Subcutaneous adipose tissue (tissue), 4 donors: ENCODE data around the gene AFF4. TPM values are rescaled to one million over a fixed set of nuclear protein-coding genes. Genes with fewer than 3 reads are reported as not detected.

ENCODE experiments used
- total RNA-seq, 4 donors: library from RNA; depleted of rRNA; stranded (reverse); fragments of >200 nt; gene quantifications; one replicate each; pipeline ENCODE4 v1.1.0, GENCODE V29; 2016
- TF ChIP-seq, protein P1 (sequence below): fragments of 450-650 bp; IDR thresholded peaks from one replicate; pipeline ENCODE4 v1.5.1; 2016; ENCODE audit warnings: low read depth, mild to moderate bottlenecking, control low read depth, antibody characterized with exemption, moderate library complexity

AFF4 gene
- total RNA-seq, 4 donors from 2014 or later, result 61.6 to 84.1 (median 67.1) TPM

DNA sequence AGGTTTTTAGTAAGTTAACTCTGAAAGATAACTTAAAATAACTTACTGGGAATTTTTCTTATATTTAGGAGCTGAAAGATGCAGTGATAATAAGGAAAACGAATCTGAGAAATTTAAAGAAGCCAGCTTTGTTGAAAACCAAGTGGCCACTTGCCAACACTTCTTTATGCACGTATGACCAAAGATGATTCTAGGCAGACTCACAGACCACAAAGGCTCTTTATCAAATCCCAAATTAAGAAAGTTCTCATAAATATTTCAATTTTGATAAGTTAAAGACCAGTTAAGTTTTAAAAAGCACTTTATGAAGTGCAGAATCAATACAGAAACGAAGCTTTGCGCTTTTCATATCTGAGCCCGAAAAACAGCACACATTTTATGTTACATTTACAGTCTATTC, 1.5 kb downstream of the AFF4 start:
- TF ChIP-seq, protein P1, sequence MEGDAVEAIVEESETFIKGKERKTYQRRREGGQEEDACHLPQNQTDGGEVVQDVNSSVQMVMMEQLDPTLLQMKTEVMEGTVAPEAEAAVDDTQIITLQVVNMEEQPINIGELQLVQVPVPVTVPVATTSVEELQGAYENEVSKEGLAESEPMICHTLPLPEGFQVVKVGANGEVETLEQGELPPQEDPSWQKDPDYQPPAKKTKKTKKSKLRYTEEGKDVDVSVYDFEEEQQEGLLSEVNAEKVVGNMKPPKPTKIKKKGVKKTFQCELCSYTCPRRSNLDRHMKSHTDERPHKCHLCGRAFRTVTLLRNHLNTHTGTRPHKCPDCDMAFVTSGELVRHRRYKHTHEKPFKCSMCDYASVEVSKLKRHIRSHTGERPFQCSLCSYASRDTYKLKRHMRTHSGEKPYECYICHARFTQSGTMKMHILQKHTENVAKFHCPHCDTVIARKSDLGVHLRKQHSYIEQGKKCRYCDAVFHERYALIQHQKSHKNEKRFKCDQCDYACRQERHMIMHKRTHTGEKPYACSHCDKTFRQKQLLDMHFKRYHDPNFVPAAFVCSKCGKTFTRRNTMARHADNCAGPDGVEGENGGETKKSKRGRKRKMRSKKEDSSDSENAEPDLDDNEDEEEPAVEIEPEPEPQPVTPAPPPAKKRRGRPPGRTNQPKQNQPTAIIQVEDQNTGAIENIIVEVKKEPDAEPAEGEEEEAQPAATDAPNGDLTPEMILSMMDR, result no peak

DNA sequence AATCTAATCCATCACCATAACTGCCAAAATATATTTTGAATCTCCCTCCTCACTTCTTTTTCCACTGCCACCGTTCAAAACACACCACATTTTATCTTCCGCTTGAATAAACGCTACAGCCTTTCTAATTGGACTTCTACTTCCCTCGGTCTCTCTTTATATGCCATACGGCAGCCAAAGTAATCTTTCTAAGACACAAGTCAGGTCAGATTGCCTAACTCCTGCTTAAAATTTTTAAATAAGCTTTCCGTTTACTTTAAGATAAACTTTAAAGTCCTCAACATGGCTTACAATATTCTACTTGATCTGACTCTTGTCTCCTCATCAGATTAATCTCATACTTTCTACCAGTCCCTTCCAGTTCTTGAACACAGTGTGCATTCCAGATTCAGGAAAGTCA, 9.7 kb downstream of the AFF4 start:
- TF ChIP-seq, protein P1, result no peak

DNA sequence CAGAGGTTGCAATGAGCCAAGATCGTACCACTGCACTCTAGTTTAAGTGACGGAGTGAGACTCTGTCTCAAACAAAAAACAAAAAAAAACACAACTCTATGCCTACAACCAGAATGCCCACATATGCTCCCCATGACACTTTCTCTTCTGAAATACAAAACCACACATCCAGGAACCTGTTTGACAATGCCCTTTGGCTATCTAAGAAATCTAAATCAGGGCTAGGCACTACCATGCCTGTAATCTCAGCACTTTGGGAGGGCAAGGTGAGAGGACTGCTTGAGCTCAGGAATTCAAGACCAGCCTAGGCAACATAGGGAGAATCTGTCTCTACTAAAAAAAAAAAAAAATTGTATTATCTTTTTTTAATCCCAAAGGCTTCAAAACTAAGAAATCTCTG, 10.6 kb downstream of the AFF4 start:
- TF ChIP-seq, protein P1, result no peak

DNA sequence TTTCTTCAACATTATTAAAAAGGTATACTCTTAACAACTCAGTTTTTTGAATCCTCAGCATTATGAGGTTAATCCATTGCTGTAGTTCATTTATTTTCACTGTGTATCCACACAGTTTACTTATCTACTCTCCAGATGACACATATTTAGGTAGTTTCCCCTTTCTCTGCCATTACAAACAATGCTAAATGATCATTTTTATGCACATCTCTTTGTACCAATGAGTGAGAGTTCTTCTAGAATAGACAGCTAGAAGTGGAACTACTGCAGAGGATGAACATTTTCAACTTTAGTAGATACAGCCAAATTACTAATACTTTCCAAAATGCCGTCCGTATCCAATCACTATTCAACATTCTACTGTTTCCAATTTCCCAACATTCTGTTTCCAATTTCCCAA, 11.5 kb downstream of the AFF4 start:
- TF ChIP-seq, protein P1, result no peak

DNA sequence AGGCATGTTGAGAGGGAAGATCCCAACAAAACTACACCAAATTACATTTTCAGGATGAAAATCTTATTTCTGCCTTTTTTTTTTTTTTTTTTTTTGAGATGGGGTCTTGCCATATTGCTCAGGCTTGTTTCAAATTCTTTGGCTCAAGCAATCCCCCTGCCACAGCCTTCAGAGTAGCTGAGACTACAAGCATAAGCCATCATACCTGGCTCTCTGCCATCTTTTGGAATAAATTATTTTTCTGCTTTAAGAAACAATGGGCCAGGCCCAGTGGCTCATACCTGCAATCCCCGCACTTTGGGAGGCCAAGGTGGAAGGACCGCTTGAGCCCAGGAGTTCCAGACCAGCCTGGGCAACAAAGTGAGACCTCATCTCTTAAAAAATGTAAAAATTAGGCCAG, 14.3 kb downstream of the AFF4 start:
- TF ChIP-seq, protein P1, result no peak

DNA sequence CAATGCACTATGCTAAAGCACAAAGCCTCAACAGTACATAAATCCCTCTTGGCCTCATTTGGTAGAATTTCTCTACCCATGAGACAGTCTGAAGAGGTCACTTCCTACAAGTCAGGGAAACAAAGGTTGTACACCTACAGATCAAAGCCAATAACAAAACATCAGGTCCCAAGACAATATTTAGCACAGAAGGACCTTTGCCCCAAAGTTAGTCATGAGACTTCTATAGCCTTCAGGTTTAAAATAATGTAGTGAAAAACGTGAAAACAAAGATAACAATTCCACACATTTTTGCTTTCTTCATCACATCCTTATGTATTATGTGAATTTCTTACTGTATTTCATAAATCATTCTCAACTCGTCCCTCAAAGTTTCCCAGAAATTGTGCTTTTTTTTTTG, 15.8 kb downstream of the AFF4 start:
- TF ChIP-seq, protein P1, result no peak

DNA sequence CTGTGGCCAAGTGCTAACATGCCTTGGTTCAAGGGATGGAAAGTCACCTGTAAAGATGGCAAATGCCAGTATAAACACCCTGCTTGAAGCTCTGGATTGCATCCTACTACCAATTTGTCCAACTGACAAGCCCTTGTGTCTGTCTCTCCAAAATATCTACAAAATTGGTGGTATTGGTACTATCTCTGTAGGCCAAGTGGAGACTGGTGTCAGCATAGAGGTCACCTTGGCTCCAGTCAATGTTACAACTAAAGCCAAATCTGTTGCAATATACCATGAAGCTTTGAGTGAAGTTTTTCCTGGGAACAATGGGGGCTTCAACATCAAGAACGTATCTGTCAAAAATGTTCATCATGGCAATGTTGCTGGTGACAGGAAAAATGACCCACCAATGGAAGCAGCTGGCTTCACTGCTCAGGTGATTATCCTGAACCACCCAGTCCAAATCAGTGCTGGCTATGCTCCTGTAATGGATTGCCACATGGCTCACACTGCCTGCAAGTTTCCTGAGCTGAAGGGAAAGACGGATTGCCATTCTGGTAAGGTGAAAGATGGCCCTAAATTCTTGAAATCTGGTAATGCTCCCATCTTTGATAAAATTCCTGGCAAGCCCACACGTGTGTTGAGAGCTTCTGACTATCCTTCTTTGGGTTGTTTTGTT, 19.9 kb downstream of the AFF4 start:
- TF ChIP-seq, protein P1, result no peak
